H4 (cell line): ENCODE results near the gene MITF. TPM values are rescaled to one million over a fixed set of nuclear protein-coding genes. Genes with fewer than 3 reads are reported as not detected.

Source experiments
- DNase-seq: peaks from one replicate; pipeline ENCODE4 v3.0.0-alpha.2; 2015; ENCODE audit warnings: low spot score
- total RNA-seq: library from RNA; depleted of rRNA; stranded (reverse); fragments of >200 nt; shearing (Covaris generic); gene quantifications from 2 replicates; pipeline ENCODE4 v1.2.3, GENCODE V29; 2014; rRNA removed

Gene MITF
- total RNA-seq = 5.1 and 5.8 TPM in 2 replicates

- peak; percentile 65 for DNase-seq
These were observed at the start of gene MITF for GRCh38 chr3:69739204-69740102. MITF (plus strand) TSS chr3:69739464; CDS start chr3:69739598, 134 bp downstream.

- DNase-seq = no peak
These were observed 47.4 kb upstream of the MITF start for GRCh38 chr3:69691860-69692259.

DNA sequence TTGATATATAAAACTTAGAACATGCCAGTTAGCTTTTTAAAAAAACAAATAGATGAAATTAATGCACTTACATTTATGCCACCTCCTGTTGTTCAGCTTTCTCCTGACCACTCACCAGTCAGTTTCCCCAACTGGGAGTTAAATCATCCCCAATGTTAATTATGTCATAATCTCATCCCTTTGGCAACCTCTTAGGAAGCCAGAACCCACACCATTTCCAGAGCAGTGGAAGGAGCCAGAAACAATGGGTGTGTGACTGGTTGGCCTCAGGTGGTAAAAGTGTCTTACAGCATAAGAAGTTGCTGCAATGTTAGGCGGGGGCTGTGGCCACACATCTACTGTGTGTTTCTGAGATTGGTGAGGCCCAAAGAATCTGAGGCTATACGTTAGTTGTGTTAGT is 46.5 kb upstream of the MITF start:
- no peak for DNase-seq

- DNase-seq = no peak
These were observed 43.8 kb upstream of the MITF start for GRCh38 chr3:69695443-69695842.

DNA sequence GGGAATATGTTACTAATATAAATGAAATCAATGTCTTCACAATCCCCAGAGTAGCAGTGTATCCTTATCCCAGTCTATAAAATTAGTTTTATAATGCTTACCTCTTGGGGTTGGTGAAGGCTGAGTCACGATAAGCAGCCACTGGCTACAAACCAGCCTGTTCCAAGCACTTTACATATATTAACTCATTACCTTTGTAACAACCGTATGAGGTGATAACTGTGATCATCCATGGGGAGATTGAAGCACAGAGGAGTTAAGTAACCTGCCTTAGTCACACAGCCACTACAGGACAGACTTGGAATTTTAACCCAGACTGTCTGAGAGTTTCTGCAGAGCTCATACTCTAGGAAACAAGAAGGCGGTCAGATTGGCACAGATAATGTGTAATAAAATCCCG is 43.3 kb upstream of the MITF start:
- DNase-seq = no peak

- no peak for DNase-seq
These were observed 42.9 kb upstream of the MITF start for GRCh38 chr3:69696367-69696766.

GRCh38 chr3:69697381-69697780 is 41.9 kb upstream of the MITF start:
- DNase-seq = no peak

DNA sequence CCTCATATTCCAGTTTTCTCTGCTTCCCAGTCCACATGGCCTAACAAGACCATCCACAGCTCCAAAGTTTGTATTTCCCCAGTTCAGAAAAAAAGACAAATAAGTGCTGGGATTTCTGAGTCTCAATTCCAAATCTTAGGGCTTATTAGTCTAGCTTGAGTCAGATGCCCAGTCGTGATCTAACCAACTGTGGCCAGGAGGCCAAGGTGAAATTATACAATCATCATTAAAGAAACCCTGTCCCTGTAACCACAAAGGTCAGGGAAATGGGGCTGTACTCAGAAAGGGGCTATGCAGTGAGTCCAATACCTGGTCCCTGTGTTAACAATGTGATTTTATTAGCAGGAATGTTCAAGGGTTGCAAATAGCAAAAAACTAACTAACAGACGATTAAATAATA is 40.5 kb upstream of the MITF start:
- DNase-seq = no peak

DNA sequence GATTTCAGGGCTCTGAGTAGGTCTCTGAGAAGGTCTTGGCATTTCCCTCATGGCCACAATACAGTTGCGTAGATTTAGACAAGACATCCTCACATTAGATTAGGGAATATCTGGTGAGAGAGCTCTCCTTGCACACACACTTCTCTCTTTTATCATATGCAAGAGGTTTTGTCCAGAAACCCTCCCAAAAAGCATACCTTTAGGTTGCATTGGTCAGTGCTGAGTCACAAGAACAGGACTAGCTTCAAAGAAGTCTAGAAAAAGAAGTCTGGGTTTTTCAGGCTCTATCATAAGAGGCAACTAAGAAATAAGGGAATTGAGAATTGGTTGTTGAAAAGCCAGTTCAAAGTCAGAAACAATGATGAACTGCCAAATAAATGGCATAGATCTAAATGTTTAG is 40.1 kb upstream of the MITF start:
- DNase-seq = no peak

DNA sequence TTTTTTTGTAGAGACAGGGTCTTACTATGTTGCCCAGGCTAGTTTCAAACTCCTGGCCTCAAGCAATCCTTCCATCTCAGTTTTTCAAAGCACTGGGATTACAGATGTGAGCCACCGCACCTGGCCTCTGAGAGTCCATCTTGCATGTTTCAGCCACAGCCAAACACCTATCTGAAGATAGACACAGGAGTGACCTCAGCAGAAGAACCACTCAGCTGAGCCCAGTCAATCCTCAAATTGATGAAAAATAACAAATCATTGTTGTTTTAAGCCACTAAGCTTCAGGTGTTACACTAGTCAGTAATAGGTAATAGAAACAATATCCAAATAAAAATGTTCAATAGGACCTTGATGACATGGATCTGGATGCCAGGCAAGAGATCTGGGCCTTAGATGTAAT is 38.3 kb upstream of the MITF start:
- DNase-seq = no peak

- DNase-seq = no peak
These were observed 28.9 kb upstream of the MITF start for GRCh38 chr3:69710153-69710977.

DNA sequence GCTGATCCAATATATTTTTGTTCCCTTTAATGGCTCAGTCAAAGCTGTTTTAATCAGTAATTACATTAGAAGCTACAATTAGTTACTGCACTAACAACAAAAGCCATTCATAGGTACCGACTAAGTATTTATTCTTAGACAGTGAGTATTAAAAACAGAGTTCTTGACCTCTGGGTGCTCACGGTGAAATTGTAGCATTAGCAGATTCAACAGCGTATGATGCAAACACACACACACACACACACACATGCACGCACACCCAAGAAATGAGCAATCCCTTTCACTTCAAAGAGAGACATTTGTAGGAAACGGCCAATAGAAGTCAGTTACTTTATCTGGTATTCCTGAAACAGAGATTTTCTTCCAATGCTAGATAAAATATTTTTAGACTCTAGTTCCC is 27.0 kb upstream of the MITF start:
- no peak for DNase-seq

DNA sequence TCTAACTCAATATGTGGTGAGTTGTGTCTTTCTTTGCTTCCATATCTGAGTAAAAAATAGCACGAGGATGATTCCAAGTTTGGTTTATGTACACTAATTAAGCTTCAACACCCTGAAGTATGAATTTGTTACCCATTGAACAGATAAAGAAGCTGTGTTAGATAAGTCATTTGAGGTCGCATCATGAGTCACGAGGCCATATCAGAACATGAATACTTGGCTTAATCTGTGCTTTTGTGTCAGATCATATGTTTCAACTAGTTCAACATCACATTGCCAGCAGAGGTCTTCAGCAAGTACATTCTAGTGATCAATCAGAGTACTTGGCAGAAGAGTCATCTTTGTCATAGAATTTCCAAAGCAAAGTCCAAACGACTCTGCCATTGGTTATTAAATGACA is 26.3 kb upstream of the MITF start:
- no peak for DNase-seq

- no peak for DNase-seq
These were observed 24.1 kb upstream of the MITF start for GRCh38 chr3:69715204-69715603.

DNA sequence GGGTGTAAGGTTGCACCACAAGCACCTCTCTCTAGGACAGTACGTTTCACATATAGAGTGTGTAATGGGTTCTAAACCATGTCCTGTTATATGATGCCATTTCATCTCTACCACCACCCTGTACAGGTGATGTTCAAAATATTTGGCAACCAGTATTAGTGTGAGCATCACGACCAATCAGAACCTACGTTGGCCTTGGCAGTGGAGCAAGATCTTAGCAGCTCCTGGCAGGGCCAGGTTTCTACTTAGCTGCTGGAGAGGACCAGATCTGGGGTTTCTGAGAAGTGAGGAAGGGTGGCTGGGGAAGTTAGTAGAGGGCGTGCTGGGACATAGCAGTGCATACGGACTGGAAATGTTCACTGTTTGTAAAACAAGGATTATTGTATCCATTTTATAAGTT is 23.1 kb upstream of the MITF start:
- no peak for DNase-seq

- DNase-seq = no peak
These were observed 20.2 kb upstream of the MITF start for GRCh38 chr3:69718866-69719586.

GRCh38 chr3:69719587-69720122 is 19.6 kb upstream of the MITF start:
- no peak for DNase-seq

DNA sequence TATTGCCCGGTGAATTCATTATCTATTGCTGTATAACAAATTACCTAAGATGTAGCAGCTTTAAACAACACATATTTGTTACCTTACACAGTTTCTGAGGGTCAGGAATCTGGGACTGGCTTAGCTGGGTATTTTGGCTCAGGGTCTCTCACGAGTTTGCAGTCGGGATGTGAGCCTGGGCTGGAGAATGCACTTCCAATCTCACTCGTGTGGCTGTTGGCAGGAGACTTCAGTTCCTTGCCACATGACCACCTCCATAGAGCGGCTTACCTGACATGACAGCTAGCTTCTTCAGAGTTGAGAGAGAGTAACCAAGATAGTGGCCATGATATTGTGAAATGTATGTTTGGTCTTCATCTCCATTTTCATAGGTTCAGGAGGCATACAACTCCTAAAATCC is 18.4 kb upstream of the MITF start:
- DNase-seq = no peak

DNA sequence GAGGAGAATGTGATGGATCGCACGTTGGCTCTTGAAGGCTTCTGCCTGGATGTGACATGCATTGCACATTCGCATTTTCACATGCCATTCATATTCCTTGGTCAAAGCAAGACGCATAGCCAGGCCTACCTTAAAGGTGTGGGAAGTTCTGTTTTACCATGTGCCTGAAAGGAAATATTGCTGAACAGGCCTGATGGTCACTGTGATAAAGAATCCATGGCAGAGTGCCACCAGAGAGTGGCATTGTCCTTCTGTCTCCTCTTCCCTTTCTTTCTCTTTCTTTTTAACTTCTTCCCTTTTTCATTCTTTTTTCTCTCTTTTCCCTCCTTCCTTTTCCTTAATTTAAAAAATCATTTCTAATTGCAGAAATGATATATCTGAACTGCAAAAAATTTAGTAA is 15.9 kb upstream of the MITF start:
- DNase-seq = no peak

GRCh38 chr3:69724722-69725435 is 14.4 kb upstream of the MITF start:
- no peak for DNase-seq

GRCh38 chr3:69725994-69726571 is 13.2 kb upstream of the MITF start:
- no peak for DNase-seq
